NCI-H524 (cell line): ENCODE measurements around the gene MYH9.
"Not testable (repeated sequence)": the region's sequence is repeated elsewhere in the genome, so short reads cannot be mapped to it uniquely, and the experiment has no call there.

Source experiments
- DNase-seq, 2 experiments: peaks; one replicate each; lab custom pipeline; 2025; lab: John Stamatoyannopoulos, UW

Gene MYH9

GRCh38 chr22:36387959-36388726, at the start of gene MYH9:
TSS of gene MYH9 (minus strand) at chr22:36387967. CDS start at chr22:36349236, 38,731 bp downstream.
- peak; percentile 98 to 100 for DNase-seq

- no peak for DNase-seq
Observed at GRCh38 chr22:36435516-36436415, 48.0 kb upstream of the MYH9 start.

- DNase-seq, result no peak
Observed at GRCh38 chr22:36433318-36434231, 45.8 kb upstream of the MYH9 start.

DNA sequence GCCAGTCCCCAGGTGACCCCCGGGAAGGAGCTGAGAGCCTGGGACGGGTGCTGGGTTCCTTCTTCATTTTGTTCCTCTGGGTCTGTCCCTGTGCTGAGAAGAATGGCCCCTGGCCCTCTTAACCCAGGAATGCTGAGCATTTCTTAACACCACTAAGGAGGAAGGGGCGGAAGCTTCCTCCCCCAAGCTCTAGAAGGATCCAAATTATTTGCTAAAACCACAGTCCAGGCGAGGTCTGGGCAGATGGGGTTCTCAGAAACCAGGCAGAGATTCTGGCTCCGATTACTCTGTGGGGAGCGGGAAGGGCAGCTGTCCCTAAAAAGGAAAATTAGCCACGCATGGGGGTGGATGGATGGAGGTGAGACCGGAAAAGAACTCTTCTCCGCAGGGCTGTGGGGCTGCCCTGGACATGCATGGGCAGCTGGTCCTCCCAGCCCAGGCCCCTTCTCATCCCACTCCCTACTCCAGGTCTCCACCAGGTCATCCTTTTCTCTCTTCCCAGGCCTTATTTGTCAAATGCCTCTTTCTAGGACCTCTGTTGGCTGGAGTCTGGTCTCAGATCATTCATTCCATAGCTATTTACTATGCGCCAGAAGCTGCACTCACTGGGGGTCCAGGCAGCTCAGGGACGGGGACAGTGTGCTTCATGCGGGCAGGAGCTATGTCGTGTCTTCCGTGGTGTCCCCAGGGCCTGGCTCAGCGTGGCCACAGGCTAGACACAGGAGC, 45.0 kb upstream of the MYH9 start:
- no peak for DNase-seq

DNA sequence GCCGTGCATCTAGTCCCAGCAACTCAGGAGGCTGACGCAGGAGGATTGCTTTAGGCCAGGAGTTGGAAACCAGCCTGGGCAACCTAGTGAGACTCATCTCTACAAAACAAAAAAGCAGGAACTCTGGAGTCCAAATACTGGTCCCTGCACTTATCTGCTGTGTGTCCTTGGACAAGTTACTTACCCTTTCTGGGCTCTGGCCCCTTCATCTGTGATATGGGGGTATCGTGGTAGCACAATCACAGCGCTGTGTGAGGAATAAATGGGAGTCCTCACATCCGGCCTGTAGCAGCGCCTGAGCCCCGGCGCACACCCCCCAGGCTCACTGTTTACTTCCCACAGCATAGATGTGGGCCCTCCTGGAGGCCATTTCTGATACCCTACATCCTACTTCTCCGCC, 44.2 kb upstream of the MYH9 start:
- DNase-seq, result no peak

GRCh38 chr22:36430863-36431262, 43.1 kb upstream of the MYH9 start:
- DNase-seq, result peak in 1 of 2 experiments; percentile 43

- DNase-seq, result not testable (repeated sequence)
Observed at GRCh38 chr22:36427952-36428351, 40.2 kb upstream of the MYH9 start.

DNA sequence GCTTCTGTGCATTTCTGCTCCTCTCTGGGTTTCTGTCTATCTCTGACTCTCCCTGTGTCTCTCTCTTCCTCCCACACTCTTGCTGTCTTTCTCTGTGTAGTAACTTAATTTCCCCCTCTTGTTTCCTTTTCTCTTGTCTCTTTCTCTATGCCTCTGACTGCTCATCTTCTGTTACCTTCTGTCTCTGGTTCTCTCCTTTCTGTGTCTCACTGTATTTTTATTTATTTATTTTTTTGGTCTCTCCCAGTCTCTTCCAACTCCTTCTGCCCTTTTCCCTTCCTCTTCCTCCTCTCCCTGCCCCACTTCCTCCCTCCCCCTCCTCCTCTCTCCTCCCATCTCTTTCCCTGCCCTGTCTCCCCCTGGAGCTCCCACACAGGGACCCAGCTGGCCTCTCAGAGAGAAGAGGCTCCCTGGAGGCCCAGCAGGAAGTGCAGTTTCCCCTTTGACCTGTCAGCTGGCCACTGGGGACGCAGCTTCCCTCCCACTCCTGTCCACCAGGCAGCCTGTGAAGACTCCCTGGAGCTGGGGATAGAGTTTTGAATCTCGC, 38.3 kb upstream of the MYH9 start:
- peak in 1 of 2 experiments; percentile 51 for DNase-seq

DNA sequence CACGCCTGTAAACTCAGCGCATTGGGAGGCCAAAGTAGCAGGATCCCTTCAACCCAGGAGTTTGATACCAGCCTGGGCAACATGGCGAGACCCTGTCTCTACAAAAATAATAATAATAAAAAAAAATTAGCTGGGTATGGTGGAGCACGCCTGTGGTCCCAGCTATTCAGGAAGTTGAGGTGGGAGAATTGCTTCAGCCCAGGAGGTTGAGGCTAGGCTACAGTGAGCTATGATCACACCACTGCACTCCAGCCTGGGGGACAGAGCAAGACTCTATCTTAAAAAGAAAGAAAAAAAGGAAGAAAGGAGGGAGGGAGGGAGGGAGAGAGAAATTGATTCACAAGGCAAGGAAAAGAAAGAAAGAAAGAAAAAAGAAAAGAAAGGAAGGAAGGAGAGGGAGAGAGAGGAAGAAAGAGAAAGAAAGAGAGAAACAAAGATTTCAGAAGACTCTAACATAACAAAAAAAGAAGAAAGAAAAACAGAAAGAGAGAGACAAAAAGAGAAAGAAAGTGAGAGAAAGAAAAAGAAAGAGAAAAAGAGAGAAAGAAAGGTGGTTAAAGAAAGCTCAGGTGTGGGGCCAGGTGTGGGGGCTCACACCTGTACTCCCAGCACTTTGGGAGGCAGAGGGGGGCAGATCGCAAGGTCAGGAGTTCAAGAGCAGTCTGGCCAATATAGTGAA, 37.3 kb upstream of the MYH9 start:
- no peak for DNase-seq

GRCh38 chr22:36424466-36424865, 36.7 kb upstream of the MYH9 start:
- DNase-seq, result not testable (repeated sequence)

- no peak for DNase-seq
Observed at GRCh38 chr22:36423461-36424404, 36.0 kb upstream of the MYH9 start.

DNA sequence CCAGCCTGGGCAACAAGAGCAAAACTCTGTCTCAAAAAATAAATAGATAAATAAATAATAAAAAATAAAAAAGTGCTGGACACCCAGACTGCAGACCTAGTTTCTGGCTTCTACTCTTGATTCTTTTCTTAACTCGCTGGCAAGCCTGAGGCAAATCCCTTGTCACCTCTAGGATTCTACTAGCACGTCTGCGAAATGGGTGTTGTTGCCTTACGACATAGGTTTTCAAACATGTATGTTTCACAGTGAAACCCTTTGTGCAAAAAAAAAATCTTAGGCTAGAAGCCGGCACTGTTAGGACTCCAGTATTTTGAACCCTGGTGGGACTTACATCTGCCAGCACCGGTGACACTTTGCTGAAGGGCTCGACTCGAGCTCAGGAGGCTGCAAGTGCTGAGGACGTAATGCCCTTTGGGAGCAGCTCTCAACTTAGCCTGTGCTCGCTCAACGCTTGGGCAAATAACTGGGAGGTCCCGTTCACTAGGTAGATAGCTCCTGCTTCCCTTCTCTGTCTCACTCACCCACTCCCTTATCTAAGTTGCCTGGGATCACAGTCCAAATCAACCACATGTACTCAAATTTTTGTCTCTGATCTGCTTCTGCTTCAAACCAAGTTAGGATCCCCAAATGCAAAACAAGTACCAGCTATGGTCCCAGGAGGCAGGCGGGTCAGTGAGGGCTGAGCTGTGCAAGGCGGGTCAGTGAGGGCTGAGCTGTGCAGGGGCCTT, 34.7 kb upstream of the MYH9 start:
- DNase-seq, result no peak

- DNase-seq, result no peak
Observed at GRCh38 chr22:36419912-36420882, 32.4 kb upstream of the MYH9 start.

DNA sequence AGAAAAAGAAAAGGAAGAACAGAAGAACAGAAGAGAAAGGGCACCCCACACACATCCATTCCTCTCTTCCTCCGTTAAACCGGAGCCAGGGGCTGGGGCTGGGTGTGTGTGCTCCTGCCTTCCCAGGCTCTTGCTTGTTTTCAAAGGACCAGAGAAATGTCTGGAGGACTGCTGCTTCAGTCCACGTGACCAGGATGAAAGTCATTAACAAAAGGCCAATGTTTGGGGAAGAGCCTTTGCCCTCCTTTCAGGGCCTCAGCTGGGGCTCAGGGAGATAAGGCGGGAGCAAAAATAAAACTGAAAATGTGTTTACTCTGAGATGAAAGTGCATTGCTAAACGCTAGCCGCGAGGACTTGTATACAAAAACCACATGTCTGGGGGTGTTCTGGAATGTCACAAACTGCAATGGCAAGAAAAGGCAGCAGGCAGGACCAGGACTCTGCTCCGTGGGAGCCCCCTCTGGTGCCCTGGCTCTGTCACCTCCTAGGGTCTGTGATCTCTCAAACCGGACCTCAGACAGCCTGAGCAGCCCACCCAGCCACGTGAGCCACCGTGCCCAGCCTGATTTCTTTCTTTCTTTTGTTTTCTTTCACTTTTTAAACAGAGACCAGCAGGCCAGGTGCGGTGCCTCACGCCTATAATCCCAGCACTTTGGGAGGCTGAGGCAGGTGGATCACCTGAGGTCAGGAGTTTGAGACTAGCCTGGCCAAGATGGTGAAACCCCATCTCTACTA, 31.6 kb upstream of the MYH9 start:
- no peak for DNase-seq

GRCh38 chr22:36417281-36417686, 29.5 kb upstream of the MYH9 start:
- DNase-seq, result no peak

DNA sequence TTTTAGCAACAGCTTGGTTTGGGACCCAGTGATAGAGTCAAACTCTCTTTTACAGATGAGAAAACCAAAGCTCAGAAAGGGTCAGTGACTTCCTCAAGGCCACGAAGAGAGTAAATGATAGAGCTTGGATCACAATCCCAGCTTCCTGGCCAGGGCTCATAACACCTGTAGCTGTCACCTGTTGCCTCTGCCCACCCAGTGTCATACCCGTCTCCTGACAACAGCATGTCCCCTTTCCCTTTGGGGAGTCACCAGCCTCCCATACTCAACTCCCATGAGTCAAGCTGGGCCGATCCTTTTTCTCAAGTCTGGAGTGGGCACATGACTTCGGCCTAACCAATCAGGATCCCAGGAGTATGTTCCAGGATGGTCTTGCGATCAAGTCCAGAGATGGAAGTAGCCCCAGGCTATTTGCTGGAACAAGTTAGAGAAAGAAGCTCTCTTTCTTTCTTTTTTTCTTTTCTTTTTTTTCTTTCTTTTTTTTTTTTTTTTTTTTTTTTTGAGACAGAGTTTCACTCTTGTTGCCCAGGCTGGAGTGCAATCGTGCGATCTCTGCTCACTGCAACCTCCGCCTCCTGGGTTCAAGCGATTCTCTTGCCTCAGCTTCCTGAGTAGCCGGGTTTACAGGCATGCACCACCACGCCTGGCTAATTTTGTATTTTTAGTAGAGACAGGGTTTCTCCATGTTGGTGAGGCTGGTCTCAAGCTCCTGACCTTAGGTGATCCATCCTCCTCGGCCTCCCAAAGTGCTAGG, 27.8 kb upstream of the MYH9 start:
- DNase-seq, result no peak
